ENCODE measurements around the gene PBX1.

The PBX1 gene

GRCh38 chr1:164608651-164609057, 49.7 kb downstream of the PBX1 start:
- ATAC-seq (ENCODE audit: insufficient read depth, low read depth) (no peak), DNase-seq (no peak)
- Histone ChIP-seq H4K20me1 (ENCODE audit: insufficient read depth, low read length) (no peaks in the 10 kb centered on the region), H3K27ac (ENCODE audit: low read length) (no peak overlapping the region), H3K4me3 (ENCODE audit: low read depth in 1 of 2, low read length in 2 of 2) (no peak overlapping the region), H3K9ac (ENCODE audit: low read depth, low read length) (no peak overlapping the region), H3K36me3 (ENCODE audit: insufficient read depth, low read length) (no peaks in the 10 kb centered on the region), H3K4me2 (ENCODE audit: insufficient read depth, low read length) (no peak overlapping the region), H3K27me3 (ENCODE audit: insufficient read depth, low read length, poor library complexity) (peaks cover 8% of the 10 kb centered on the region), H3K79me2 (ENCODE audit: insufficient read depth, low read length) (no peaks in the 10 kb centered on the region), H2AFZ (ENCODE audit: low read depth, low read length) (no peak overlapping the region), H3K4me1 (ENCODE audit: insufficient read depth, low read length) (no peaks in the 10 kb centered on the region), H3K9me3 (ENCODE audit: insufficient read depth, low read length, severe bottlenecking) (no peaks in the 10 kb centered on the region)
- TF ChIP-seq, protein P1, sequence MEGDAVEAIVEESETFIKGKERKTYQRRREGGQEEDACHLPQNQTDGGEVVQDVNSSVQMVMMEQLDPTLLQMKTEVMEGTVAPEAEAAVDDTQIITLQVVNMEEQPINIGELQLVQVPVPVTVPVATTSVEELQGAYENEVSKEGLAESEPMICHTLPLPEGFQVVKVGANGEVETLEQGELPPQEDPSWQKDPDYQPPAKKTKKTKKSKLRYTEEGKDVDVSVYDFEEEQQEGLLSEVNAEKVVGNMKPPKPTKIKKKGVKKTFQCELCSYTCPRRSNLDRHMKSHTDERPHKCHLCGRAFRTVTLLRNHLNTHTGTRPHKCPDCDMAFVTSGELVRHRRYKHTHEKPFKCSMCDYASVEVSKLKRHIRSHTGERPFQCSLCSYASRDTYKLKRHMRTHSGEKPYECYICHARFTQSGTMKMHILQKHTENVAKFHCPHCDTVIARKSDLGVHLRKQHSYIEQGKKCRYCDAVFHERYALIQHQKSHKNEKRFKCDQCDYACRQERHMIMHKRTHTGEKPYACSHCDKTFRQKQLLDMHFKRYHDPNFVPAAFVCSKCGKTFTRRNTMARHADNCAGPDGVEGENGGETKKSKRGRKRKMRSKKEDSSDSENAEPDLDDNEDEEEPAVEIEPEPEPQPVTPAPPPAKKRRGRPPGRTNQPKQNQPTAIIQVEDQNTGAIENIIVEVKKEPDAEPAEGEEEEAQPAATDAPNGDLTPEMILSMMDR (IDR thresholded peaks at IDR 0.05; ENCODE audit: borderline replicate concordance, extremely low read depth, low read length, poor library complexity, severe bottlenecking) = no peak
- TF ChIP-seq EZH2 (IDR thresholded peaks at IDR 0.05; ENCODE audit: borderline replicate concordance, low read depth, low read length, severe bottlenecking) = no peak

- Histone ChIP-seq H3K36me3 (ENCODE audit: insufficient read depth, low read length) (no peaks in the 10 kb centered on the region), H3K9ac (ENCODE audit: low read depth, low read length) (no peak overlapping the region), H3K79me2 (ENCODE audit: insufficient read depth, low read length) (no peaks in the 10 kb centered on the region), H3K9me3 (ENCODE audit: insufficient read depth, low read length, severe bottlenecking) (no peaks in the 10 kb centered on the region), H3K4me1 (ENCODE audit: insufficient read depth, low read length) (no peaks in the 10 kb centered on the region), H2AFZ (ENCODE audit: low read depth, low read length) (no peak overlapping the region), H3K4me3 (ENCODE audit: low read depth in 1 of 2, low read length in 2 of 2) (no peak overlapping the region), H3K27ac (ENCODE audit: low read length) (no peak overlapping the region), H4K20me1 (ENCODE audit: insufficient read depth, low read length) (no peaks in the 10 kb centered on the region), H3K4me2 (ENCODE audit: insufficient read depth, low read length) (no peak overlapping the region), H3K27me3 (ENCODE audit: insufficient read depth, low read length, poor library complexity) (peaks cover 8% of the 10 kb centered on the region)
- no peak for DNase-seq
- no peak for ATAC-seq (ENCODE audit: insufficient read depth, low read depth)
- TF ChIP-seq EZH2 (IDR thresholded peaks at IDR 0.05; ENCODE audit: borderline replicate concordance, low read depth, low read length, severe bottlenecking) = no peak
- TF ChIP-seq, protein P1 (IDR thresholded peaks at IDR 0.05; ENCODE audit: borderline replicate concordance, extremely low read depth, low read length, poor library complexity, severe bottlenecking) = no peak
These were observed 50.1 kb downstream of the PBX1 start for GRCh38 chr1:164609089-164609488.

GRCh38 chr1:164610538-164611222, 51.7 kb downstream of the PBX1 start:
- Histone ChIP-seq H4K20me1 (ENCODE audit: insufficient read depth, low read length) (no peaks in the 10 kb centered on the region), H2AFZ (ENCODE audit: low read depth, low read length) (no peak overlapping the region), H3K9me3 (ENCODE audit: insufficient read depth, low read length, severe bottlenecking) (no peaks in the 10 kb centered on the region), H3K27me3 (ENCODE audit: insufficient read depth, low read length, poor library complexity) (peaks cover 5% of the 10 kb centered on the region), H3K79me2 (ENCODE audit: insufficient read depth, low read length) (no peaks in the 10 kb centered on the region), H3K9ac (ENCODE audit: low read depth, low read length) (no peak overlapping the region), H3K4me3 (ENCODE audit: low read depth in 1 of 2, low read length in 2 of 2) (no peak overlapping the region), H3K4me2 (ENCODE audit: insufficient read depth, low read length) (no peak overlapping the region), H3K27ac (ENCODE audit: low read length) (no peak overlapping the region), H3K36me3 (ENCODE audit: insufficient read depth, low read length) (no peaks in the 10 kb centered on the region), H3K4me1 (ENCODE audit: insufficient read depth, low read length) (no peaks in the 10 kb centered on the region)
- TF ChIP-seq, protein P1 (IDR thresholded peaks at IDR 0.05; ENCODE audit: borderline replicate concordance, extremely low read depth, low read length, poor library complexity, severe bottlenecking) = no peak
- TF ChIP-seq EZH2 (IDR thresholded peaks at IDR 0.05; ENCODE audit: borderline replicate concordance, low read depth, low read length, severe bottlenecking) = no peak
- DNase-seq = no peak
- ATAC-seq (ENCODE audit: insufficient read depth, low read depth) = no peak

Data from DND-41 (cell line).